GM12878 (cell line): ENCODE measurements around the gene SPATA46. TPM values are rescaled to one million over a fixed set of nuclear protein-coding genes. Genes with fewer than 3 reads are reported as not detected.

ENCODE experiments used
- ATAC-seq: fragments of 200-7000 bp; cut with Tn5 transposase; 3 replicates; pipeline ENCODE4 v1.9.1; 2020; ENCODE audit warnings: mild to moderate bottlenecking, moderate library complexity
- BruUV-seq: library from RNA; stranded (reverse); fragments of 400-500 nt; replicated peaks from 2 replicates; lab custom pipeline; 2021; lab: Mats Ljungman, UMichigan
- CTCF ChIA-PET: fragments of 300-600 bp; sonication (Branson Sonifier 250); formaldehyde crosslinking; extraction: SDS; loops from one replicate; lab custom pipeline; 2021; ENCODE audit warnings: inconsistent platforms; lab: Yijun Ruan, JAX
- POLR2A ChIA-PET: fragments of 350-600 bp; formaldehyde crosslinking; extraction: SDS; loops from one replicate; lab custom pipeline; 2021; ENCODE audit warnings: inconsistent platforms; lab: Charles Lee
- RAD21 ChIA-PET: fragments of 300-600 bp; sonication (Branson Sonifier 250); formaldehyde crosslinking; loops from one replicate; lab custom pipeline; 2023; ENCODE audit warnings: antibody characterized with exemption; ENCODE audit not compliant: unreplicated experiment; lab: Charles Lee
- SMC1A ChIA-PET: fragments of 300-600 bp; sonication (Branson Sonifier 250); formaldehyde crosslinking; loops from one replicate; lab custom pipeline; 2023; ENCODE audit not compliant: unreplicated experiment, uncharacterized antibody; lab: Charles Lee
- DNase-seq: peaks from one replicate; pipeline ENCODE4 v3.0.0-alpha.2; 2011; ENCODE audit warnings: low read depth, low spot score
- FAIRE-seq: peaks from 3 replicates; lab custom pipeline; 2011; peaks lifted over from hg19 to GRCh38; lab: Jason Lieb, UNC
- H2AFZ ChIP-seq: 2 replicates; pipeline ENCODE4 v1.6.0; 2011; ENCODE audit warnings: low read depth, low read length, control low read depth; ENCODE audit not compliant: control insufficient read depth
- H3K27ac ChIP-seq: 2 replicates; pipeline ENCODE4 v1.5.1; 2011; ENCODE audit warnings: control low read depth; ENCODE audit not compliant: control insufficient read depth, insufficient read depth
- H3K27me3 ChIP-seq, 2 experiments: replicated peaks in 1 of 2; 2 replicates each; pipeline versions ENCODE4 v1.6.0 to v1.6.1; 2011; ENCODE audit warnings: low read length in 1 of 2; ENCODE audit not compliant: control insufficient read depth in 2 of 2, insufficient read depth in 2 of 2
- H3K36me3 ChIP-seq, 2 experiments: 2 replicates each; pipeline ENCODE4 v1.5.1; 2011; ENCODE audit warnings: low read length in 1 of 2; ENCODE audit not compliant: control insufficient read depth in 2 of 2, insufficient read depth in 2 of 2
- H3K4me1 ChIP-seq: 2 replicates; pipeline ENCODE4 v1.6.1; 2011; ENCODE audit warnings: mild to moderate bottlenecking, low read length, moderate library complexity, mixed read lengths; ENCODE audit not compliant: control insufficient read depth, insufficient read depth
- H3K4me2 ChIP-seq: 2 replicates; pipeline ENCODE4 v1.6.0; 2011; ENCODE audit warnings: control low read depth; ENCODE audit not compliant: control insufficient read depth, insufficient read depth
- H3K4me3 ChIP-seq: fragments of 200-600 bp; sonication (generic); 2 replicates; pipeline ENCODE4 v1.5.1; 2016
- H3K79me2 ChIP-seq: 2 replicates; pipeline ENCODE4 v1.6.0; 2011; ENCODE audit warnings: low read length; ENCODE audit not compliant: control insufficient read depth, insufficient read depth
- H3K9ac ChIP-seq: 2 replicates; pipeline ENCODE4 v1.8.0; 2011; ENCODE audit warnings: low read length, control low read depth, mixed read lengths; ENCODE audit not compliant: control insufficient read depth, insufficient read depth
- H3K9me3 ChIP-seq: replicated peaks from 3 replicates; pipeline ENCODE4 v1.5.1; 2011; ENCODE audit warnings: mild to moderate bottlenecking, low read length; ENCODE audit not compliant: control insufficient read depth, insufficient read depth
- H4K20me1 ChIP-seq: 2 replicates; pipeline ENCODE4 v1.6.0; 2011; ENCODE audit not compliant: control insufficient read depth, insufficient read depth
- ASH2L ChIP-seq: fragments of 300-600, 200-600 bp; sonication (generic); IDR thresholded peaks from 2 replicates; pipeline ENCODE4 v1.6.1; 2017; ENCODE audit warnings: low read depth, mild to moderate bottlenecking, borderline replicate concordance
- ATF2 ChIP-seq: IDR thresholded peaks from 2 replicates; pipeline ENCODE4 v1.6.1; 2012; ENCODE audit warnings: low read length, inconsistent platforms
- ATF7 ChIP-seq: fragments of 450-650 bp; IDR thresholded peaks from 2 replicates; pipeline ENCODE4 v1.6.1; 2016; ENCODE audit warnings: low read depth, mild to moderate bottlenecking
- CHD4 ChIP-seq: fragments of 200-600 bp; sonication (generic); IDR thresholded peaks from 2 replicates; pipeline ENCODE4 v1.6.1; 2016; ENCODE audit warnings: mild to moderate bottlenecking
- EZH2 ChIP-seq: IDR thresholded peaks from 2 replicates; pipeline ENCODE4 v1.6.1; 2012; ENCODE audit warnings: low read depth, mild to moderate bottlenecking, control low read depth, inconsistent platforms, low read length, borderline replicate concordance; ENCODE audit not compliant: control insufficient read depth
- NFIC ChIP-seq: IDR thresholded peaks from 2 replicates; pipeline ENCODE4 v1.6.1; 2012; ENCODE audit warnings: low read depth, mild to moderate bottlenecking, inconsistent platforms, low read length, moderate library complexity
- PAX8 ChIP-seq: fragments of 450-650 bp; IDR thresholded peaks from 2 replicates; pipeline ENCODE4 v1.6.1; 2017; ENCODE audit warnings: mild to moderate bottlenecking, moderate library complexity
- POLR2AphosphoS5 ChIP-seq: IDR thresholded peaks from 2 replicates; pipeline ENCODE4 v1.6.1; 2011; ENCODE audit warnings: mild to moderate bottlenecking, low read length, inconsistent platforms
- SRF ChIP-seq, 2 experiments: IDR thresholded peaks; 2 replicates each; pipeline ENCODE4 v1.6.1; 2011; ENCODE audit warnings: low read depth in 2 of 2, low read length in 2 of 2, mild to moderate bottlenecking in 1 of 2, moderate library complexity in 1 of 2
- WGBS: methylation state at CpG from one replicate; pipeline ENCODE4 v1.1.6; 2016; ENCODE audit warnings: low lambda C conversion rate; ENCODE audit not compliant: insufficient replicate concordance, insufficient coverage; ENCODE audit errors: missing lambda C conversion rate; 5-methylcytosine and 5-hydroxymethylcytosine counted together
- in situ Hi-C: fragments of 300-500 bp; cut with MboI; formaldehyde crosslinking; loops from 9 replicates; pipeline ENCODE4 v1.14.3; 2018; ENCODE audit warnings: mixed read lengths
- intact Hi-C: fragments of 100-400 bp; cut with micrococcal nuclease; formaldehyde crosslinking; loops from one replicate; pipeline ENCODE4 v1.14.2; 2022; ENCODE audit not compliant: unreplicated experiment
- polyA plus RNA-seq, 11 experiments: library from polyadenylated mRNA; depleted of rRNA in 4 of 11; unstranded in 6 of 11; stranded (reverse) in 5 of 11; fragments of >200 nt; fragmentation: Nextera tagmentation in 4 of 11; fragmentation: Illumina TruSeq in 1 of 11; extraction: Ambion mirVana in 4 of 11; extraction: Trizol in 1 of 11; gene quantifications; 1 replicate in 1 of 11; 2 replicates in 10 of 11; pipeline versions ENCODE4 v1.2.1 to v1.2.3, GENCODE V29; 2011 to 2016; ENCODE audit warnings: inconsistent platforms in 2 of 11, missing spikeins in 2 of 11, low read depth in 1 of 11
- total RNA-seq, 4 experiments: library from RNA; depleted of rRNA in 3 of 4; stranded (reverse); fragments of >200 nt in 3 of 4; fragmentation: Illumina TruSeq in 1 of 4; extraction: Trizol in 1 of 4; gene quantifications; 2 replicates each; pipeline versions ENCODE4 v1.2.1 to v1.2.3, GENCODE V29; 2013 to 2021
- TF ChIP-seq, protein P1 (sequence below): fragments of 450-650 bp; IDR thresholded peaks from 2 replicates; pipeline ENCODE4 v1.6.1; 2017; ENCODE audit warnings: borderline replicate concordance

The SPATA46 gene
- total and polyA plus RNA-seq, 10 of the 15 experiments (the other 5 are each of a cell fraction or from before 2014, with no cell fraction given) = not detected

DNA sequence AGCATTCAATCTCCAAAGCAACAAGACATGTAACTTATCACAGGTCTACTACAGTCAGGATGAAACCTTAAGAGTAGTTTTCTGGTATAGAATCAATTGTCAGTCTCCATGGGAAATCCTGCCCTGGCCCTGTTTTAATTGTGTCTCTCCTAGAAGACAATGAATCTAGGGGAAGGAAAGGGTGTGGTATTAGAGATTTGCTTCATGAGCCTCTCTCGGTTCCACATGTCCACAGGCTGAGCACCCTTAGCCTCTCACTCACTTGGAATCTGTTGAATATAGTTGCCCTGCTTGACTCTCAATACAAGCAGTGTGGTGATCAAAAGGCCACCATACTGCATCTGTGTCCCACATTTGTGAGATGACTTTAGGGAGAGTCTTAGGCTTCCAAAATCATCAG lies 17.7 kb downstream of the SPATA46 start:
- H3K4me1 ChIP-seq = peaks cover 17% of the 10 kb centered on the region
- intact Hi-C loops = loop anchor here (5.0 kb wide), 2 partner anchors 138 to 443 kb away; partner anchors contain the start of gene UHMK1
- BruUV-seq = no TSS peak
- ATAC-seq = no peak
- H3K9me3 ChIP-seq = no peaks in the 10 kb centered on the region
- H3K36me3 ChIP-seq = no peaks in the 10 kb centered on the region
- in situ Hi-C loops = no loop called here
- no peak overlapping the region for H3K4me2 ChIP-seq
- no peaks in the 10 kb centered on the region; a peak in 1 of 4 replicates for H3K27me3 ChIP-seq
- TF ChIP-seq ASH2L (no peak), EZH2 (no peak), CHD4 (no peak), PAX8 (no peak), NFIC (no peak), ATF7 (no peak), ATF2 (no peak), SRF (IDR thresholded peaks at IDR 0.05; ENCODE audit: low read depth in 2 of 2, low read length in 2 of 2) (no peak), POLR2AphosphoS5 (no peak)
- TF ChIP-seq, protein P1, sequence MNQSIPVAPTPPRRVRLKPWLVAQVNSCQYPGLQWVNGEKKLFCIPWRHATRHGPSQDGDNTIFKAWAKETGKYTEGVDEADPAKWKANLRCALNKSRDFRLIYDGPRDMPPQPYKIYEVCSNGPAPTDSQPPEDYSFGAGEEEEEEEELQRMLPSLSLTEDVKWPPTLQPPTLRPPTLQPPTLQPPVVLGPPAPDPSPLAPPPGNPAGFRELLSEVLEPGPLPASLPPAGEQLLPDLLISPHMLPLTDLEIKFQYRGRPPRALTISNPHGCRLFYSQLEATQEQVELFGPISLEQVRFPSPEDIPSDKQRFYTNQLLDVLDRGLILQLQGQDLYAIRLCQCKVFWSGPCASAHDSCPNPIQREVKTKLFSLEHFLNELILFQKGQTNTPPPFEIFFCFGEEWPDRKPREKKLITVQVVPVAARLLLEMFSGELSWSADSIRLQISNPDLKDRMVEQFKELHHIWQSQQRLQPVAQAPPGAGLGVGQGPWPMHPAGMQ = no peak
- no peaks in the 10 kb centered on the region for H3K79me2 ChIP-seq
- no peak overlapping the region for H3K4me3 ChIP-seq
- DNase-seq = no peak
- H3K27ac ChIP-seq = no peak overlapping the region
- POLR2A ChIA-PET = no interaction called here
- no peak for FAIRE-seq
- no peaks in the 10 kb centered on the region for H4K20me1 ChIP-seq
- 0% methylated on average over 1 of the region's 1 CpG for WGBS
- CTCF ChIA-PET = interaction anchor here (0.6 to 8.0 kb wide), 7 partner anchors 9 to 816 kb away, joined by 3 to 104 read pairs (median 4); partner anchors contain the start of gene DDR2
- no peak overlapping the region for H2AFZ ChIP-seq
- RAD21 ChIA-PET = interaction anchor here (0.7 to 3.3 kb wide), 3 partner anchors 32 to 486 kb away, joined by 3 to 29 read pairs (median 4); no protein-coding TSS in a partner anchor
- SMC1A ChIA-PET = interaction anchor here (0.5 to 3.5 kb wide), 5 partner anchors 13 to 193 kb away, joined by 3 to 31 read pairs (median 10); no protein-coding TSS in a partner anchor
- no peak overlapping the region for H3K9ac ChIP-seq
